PC-3 (cell line): ENCODE measurements around the gene EXTL2. TPM values are rescaled to one million over a fixed set of nuclear protein-coding genes. Genes with fewer than 3 reads are reported as not detected.

Experiments used
- ATAC-seq: fragments of 200-7000 bp; cut with Tn5 transposase; 2 replicates; pipeline ENCODE4 v1.9.1; 2020; ENCODE audit warnings: mild to moderate bottlenecking, moderate library complexity
- BruUV-seq: library from RNA; stranded (reverse); fragments of 400-500 nt; replicated peaks from 2 replicates; lab custom pipeline; 2021; lab: Mats Ljungman, UMichigan
- CTCF ChIA-PET: fragments of 300-600 bp; sonication (Branson Sonifier 250); formaldehyde crosslinking; loops from one replicate; lab custom pipeline; 2022; ENCODE audit warnings: antibody characterized with exemption; lab: Charles Lee
- POLR2A ChIA-PET: fragments of 300-600 bp; sonication (Branson Sonifier 250); formaldehyde crosslinking; loops from one replicate; lab custom pipeline; 2022; ENCODE audit warnings: antibody characterized with exemption; ENCODE audit not compliant: unreplicated experiment; lab: Charles Lee
- DNase-seq: peaks from one replicate; pipeline ENCODE4 v3.0.0-alpha.2; 2015
- H2AFZ ChIP-seq: fragments of 300-600 bp; sonication (generic); 2 replicates; pipeline ENCODE4 v1.6.0; 2016; ENCODE audit warnings: antibody characterized with exemption, low read length
- H3F3A ChIP-seq: fragments of 300-600 bp; sonication (generic); one replicate; pipeline ENCODE4 v1.6.0; 2017; ENCODE audit warnings: antibody characterized with exemption, low read length, control low read depth, mild to moderate bottlenecking; ENCODE audit not compliant: unreplicated experiment
- H3K27ac ChIP-seq: fragments of 300-600 bp; sonication (generic); 2 replicates; pipeline ENCODE4 v1.5.1; 2016; ENCODE audit warnings: mild to moderate bottlenecking, low read length
- H3K27me3 ChIP-seq: fragments of 300-600 bp; sonication (generic); 2 replicates; pipeline ENCODE4 v1.6.1; 2016; ENCODE audit warnings: low read length, mixed read lengths
- H3K36me3 ChIP-seq: fragments of 300-600 bp; sonication (generic); 2 replicates; pipeline ENCODE4 v1.6.1; 2016; ENCODE audit warnings: low read depth, mixed run types, low read length, mixed read lengths
- H3K4me1 ChIP-seq: fragments of 300-600 bp; sonication (generic); 2 replicates; pipeline ENCODE4 v1.5.1; 2016; ENCODE audit warnings: low read length; ENCODE audit not compliant: insufficient read depth
- H3K4me2 ChIP-seq: fragments of 300-600 bp; sonication (generic); 2 replicates; pipeline ENCODE4 v1.6.0; 2016; ENCODE audit warnings: low read length
- H3K4me3 ChIP-seq: fragments of 300-600 bp; sonication (generic); 2 replicates; pipeline ENCODE4 v1.5.1; 2016; ENCODE audit warnings: mild to moderate bottlenecking, low read length, mixed read lengths
- H3K79me2 ChIP-seq: fragments of 300-600 bp; sonication (generic); 2 replicates; pipeline ENCODE4 v1.6.1; 2017; ENCODE audit warnings: low read length, mixed read lengths
- H3K9ac ChIP-seq: fragments of 300-600 bp; sonication (generic); 2 replicates; pipeline ENCODE4 v1.6.0; 2016; ENCODE audit warnings: mild to moderate bottlenecking, low read length
- H3K9me2 ChIP-seq: fragments of 300-600 bp; sonication (generic); replicated peaks from 2 replicates; pipeline ENCODE4 v1.6.1; 2016; ENCODE audit warnings: mixed run types, low read length, mixed read lengths
- H3K9me3 ChIP-seq: fragments of 300-600 bp; sonication (generic); 2 replicates; pipeline ENCODE4 v1.6.1; 2016; ENCODE audit warnings: low read length, mixed read lengths
- H4K20me1 ChIP-seq: fragments of 300-600 bp; sonication (generic); 2 replicates; pipeline ENCODE4 v1.6.1; 2016; ENCODE audit warnings: low read length, mixed read lengths
- EZH2 ChIP-seq: fragments of 300-600 bp; sonication (generic); IDR thresholded peaks from one replicate; pipeline ENCODE4 v1.6.1; 2017; ENCODE audit warnings: antibody characterized with exemption, mild to moderate bottlenecking, low read length; ENCODE audit not compliant: unreplicated experiment
- EZH2phosphoT487 ChIP-seq: fragments of 300-600 bp; sonication (generic); IDR thresholded peaks from 2 replicates; pipeline ENCODE4 v1.6.1; 2018; ENCODE audit warnings: mild to moderate bottlenecking, antibody characterized with exemption, low read length, borderline replicate concordance
- intact Hi-C: fragments of 100-400 bp; cut with micrococcal nuclease; formaldehyde crosslinking; loops from 2 replicates; pipeline ENCODE4 v1.9.0; 2023
- total RNA-seq: library from RNA; depleted of rRNA; stranded (reverse); fragments of >200 nt; gene quantifications from 2 replicates; pipeline ENCODE4 v1.2.3, GENCODE V29; 2014
- TF ChIP-seq, protein P1 (sequence below): fragments of 300-600 bp; sonication (generic); conservative IDR thresholded peaks from 2 replicates; pipeline ENCODE4 v1.5.1; 2017; ENCODE audit warnings: antibody characterized with exemption, low read depth, mild to moderate bottlenecking, low read length

Gene EXTL2
- total RNA-seq, 1 experiment from 2014 or later: 7.5 TPM

DNA sequence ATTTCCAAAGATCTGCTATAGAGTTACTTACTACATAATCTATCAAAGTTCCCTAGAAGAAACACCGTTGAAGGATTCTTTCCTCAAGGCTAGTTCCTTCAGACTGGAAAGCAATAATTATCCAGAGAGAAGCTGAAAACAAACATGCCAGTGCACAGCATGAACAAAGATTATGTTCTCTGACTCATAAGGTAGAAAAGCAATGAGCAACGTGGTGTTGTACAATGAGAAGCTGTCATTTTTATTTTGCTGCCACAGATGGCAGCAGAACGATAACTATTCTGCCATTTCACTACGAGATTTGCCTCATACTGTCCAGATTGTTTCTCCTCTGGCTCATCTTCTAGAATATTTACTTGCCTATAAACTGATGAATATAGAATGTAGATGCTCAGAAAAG lies 10.7 kb downstream of the EXTL2 start:
- peak overlapping the region; percentile 56 for H2AFZ ChIP-seq
- no TSS peak for BruUV-seq
- TF ChIP-seq, protein P1, sequence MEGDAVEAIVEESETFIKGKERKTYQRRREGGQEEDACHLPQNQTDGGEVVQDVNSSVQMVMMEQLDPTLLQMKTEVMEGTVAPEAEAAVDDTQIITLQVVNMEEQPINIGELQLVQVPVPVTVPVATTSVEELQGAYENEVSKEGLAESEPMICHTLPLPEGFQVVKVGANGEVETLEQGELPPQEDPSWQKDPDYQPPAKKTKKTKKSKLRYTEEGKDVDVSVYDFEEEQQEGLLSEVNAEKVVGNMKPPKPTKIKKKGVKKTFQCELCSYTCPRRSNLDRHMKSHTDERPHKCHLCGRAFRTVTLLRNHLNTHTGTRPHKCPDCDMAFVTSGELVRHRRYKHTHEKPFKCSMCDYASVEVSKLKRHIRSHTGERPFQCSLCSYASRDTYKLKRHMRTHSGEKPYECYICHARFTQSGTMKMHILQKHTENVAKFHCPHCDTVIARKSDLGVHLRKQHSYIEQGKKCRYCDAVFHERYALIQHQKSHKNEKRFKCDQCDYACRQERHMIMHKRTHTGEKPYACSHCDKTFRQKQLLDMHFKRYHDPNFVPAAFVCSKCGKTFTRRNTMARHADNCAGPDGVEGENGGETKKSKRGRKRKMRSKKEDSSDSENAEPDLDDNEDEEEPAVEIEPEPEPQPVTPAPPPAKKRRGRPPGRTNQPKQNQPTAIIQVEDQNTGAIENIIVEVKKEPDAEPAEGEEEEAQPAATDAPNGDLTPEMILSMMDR: peak; percentile 56
- TF ChIP-seq EZH2: no peak
- TF ChIP-seq EZH2phosphoT487: no peak
- H3K4me1 ChIP-seq: peaks cover 14% of the 10 kb centered on the region
- no peak overlapping the region for H3K27ac ChIP-seq
- no peaks in the 10 kb centered on the region for H3K36me3 ChIP-seq
- H3K9me2 ChIP-seq: no peaks in the 10 kb centered on the region
- ChIA-PET POLR2A (no interaction called here), CTCF (interaction anchor here (0.6 to 0.9 kb wide), 2 partner anchors 425 to 428 kb away, joined by 3 to 4 read pairs; no protein-coding TSS in a partner anchor)
- peak overlapping the region; percentile 78 for H3K4me2 ChIP-seq
- no peaks in the 10 kb centered on the region for H3K9me3 ChIP-seq
- H3K9ac ChIP-seq: no peak overlapping the region
- intact Hi-C loops: loop anchor here (1.0 kb wide), 1 partner anchor 10 kb away; the partner anchor contains the start of gene EXTL2
- no peaks in the 10 kb centered on the region for H4K20me1 ChIP-seq
- peak; percentile 77 for DNase-seq
- no peaks in the 10 kb centered on the region for H3K79me2 ChIP-seq
- H3K27me3 ChIP-seq: no peaks in the 10 kb centered on the region
- H3K4me3 ChIP-seq: peak overlapping the region; percentile 33; the same call in 1 of the 2 replicates
- ATAC-seq: peak; percentile 99
- H3F3A ChIP-seq: no peaks in the 10 kb centered on the region

DNA sequence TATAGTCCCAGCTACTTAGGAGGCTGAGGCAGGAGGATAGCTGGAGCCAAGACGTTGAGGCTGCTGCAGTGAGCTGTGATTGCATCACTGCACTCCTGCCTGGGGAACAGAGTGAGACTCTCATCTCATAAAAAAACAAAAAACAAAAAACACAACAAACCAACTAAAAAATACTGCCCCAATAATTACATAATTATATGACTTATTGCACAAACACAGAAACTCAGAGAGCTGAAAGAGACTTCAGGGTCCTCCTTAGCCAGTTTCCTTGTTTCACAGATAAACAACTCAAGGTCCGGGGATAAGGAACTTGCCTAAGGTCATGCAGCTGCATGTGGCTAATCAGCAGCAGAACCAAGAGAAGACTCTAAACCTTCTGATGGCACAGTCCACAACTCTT lies 11.9 kb downstream of the EXTL2 start:
- no peak overlapping the region for H3K4me3 ChIP-seq
- no peak overlapping the region for H3K4me2 ChIP-seq
- peaks cover 14% of the 10 kb centered on the region for H3K4me1 ChIP-seq
- no peak overlapping the region for H3K27ac ChIP-seq
- H3K36me3 ChIP-seq: no peaks in the 10 kb centered on the region
- H3K9ac ChIP-seq: no peak overlapping the region
- H3K27me3 ChIP-seq: no peaks in the 10 kb centered on the region
- POLR2A ChIA-PET: no interaction called here
- TF ChIP-seq EZH2: no peak
- TF ChIP-seq, protein P1: no peak
- TF ChIP-seq EZH2phosphoT487: no peak
- DNase-seq (no peak), ATAC-seq (no peak)
- no peaks in the 10 kb centered on the region for H3K9me3 ChIP-seq
- no peaks in the 10 kb centered on the region for H3F3A ChIP-seq
- intact Hi-C loops: no loop called here
- BruUV-seq: no TSS peak
- no peaks in the 10 kb centered on the region for H3K9me2 ChIP-seq
- CTCF ChIA-PET: interaction anchor here (0.5 kb wide), 1 partner anchor 359 kb away, joined by 3 read pairs; no protein-coding TSS in a partner anchor
- H2AFZ ChIP-seq: no peak overlapping the region
- no peaks in the 10 kb centered on the region for H4K20me1 ChIP-seq
- H3K79me2 ChIP-seq: no peaks in the 10 kb centered on the region

DNA sequence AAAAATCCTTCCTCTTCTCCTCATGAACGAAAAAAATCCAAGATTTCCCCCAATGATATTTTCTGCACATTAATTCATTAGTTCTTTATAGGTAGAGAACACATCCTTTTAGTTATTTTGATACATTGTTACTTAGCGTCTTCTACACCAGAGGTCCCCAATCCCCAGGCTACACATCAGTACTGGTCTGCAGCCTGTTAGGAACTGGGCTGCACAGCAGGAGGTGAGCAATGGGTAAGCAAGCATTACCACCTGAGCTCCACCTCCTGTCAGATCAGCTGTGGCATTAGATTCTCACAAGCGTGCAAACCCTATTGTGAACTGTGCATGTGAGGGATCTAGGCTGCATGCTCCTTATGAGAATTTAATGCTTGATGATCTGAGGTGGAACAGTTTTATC lies 13.0 kb downstream of the EXTL2 start:
- no peaks in the 10 kb centered on the region for H3K36me3 ChIP-seq
- H4K20me1 ChIP-seq: no peaks in the 10 kb centered on the region
- no peaks in the 10 kb centered on the region for H3K9me3 ChIP-seq
- no peaks in the 10 kb centered on the region for H3K27me3 ChIP-seq
- H3K4me2 ChIP-seq: no peak overlapping the region
- ATAC-seq: no peak
- H3K4me3 ChIP-seq: no peak overlapping the region
- H3K9ac ChIP-seq: no peak overlapping the region
- no peak for TF ChIP-seq EZH2
- no peak for TF ChIP-seq EZH2phosphoT487
- TF ChIP-seq, protein P1: no peak
- H2AFZ ChIP-seq: no peak overlapping the region
- no peak for DNase-seq
- CTCF ChIA-PET: no interaction called here
- H3K9me2 ChIP-seq: no peaks in the 10 kb centered on the region
- H3K27ac ChIP-seq: no peak overlapping the region
- BruUV-seq: no TSS peak
- intact Hi-C loops: no loop called here
- POLR2A ChIA-PET: no interaction called here
- peaks cover 14% of the 10 kb centered on the region for H3K4me1 ChIP-seq
- H3F3A ChIP-seq: no peaks in the 10 kb centered on the region
- no peaks in the 10 kb centered on the region for H3K79me2 ChIP-seq
